Middle frontal gyrus (tissue), 1 donor: ENCODE data around the gene MAML2.

Source experiments
- DNase-seq: peaks from one replicate; pipeline ENCODE4 v3.0.0-alpha.2; 2015; ENCODE audit warnings: low spot score; ENCODE audit errors: extremely low spot score

The MAML2 gene

GRCh38 chr11:96081561-96081960 is 261.4 kb downstream of the MAML2 start:
- no peak for DNase-seq

- DNase-seq, result no peak
These were observed 263.3 kb downstream of the MAML2 start for GRCh38 chr11:96079691-96080090.

GRCh38 chr11:96075532-96075959 is 267.4 kb downstream of the MAML2 start:
- DNase-seq, result no peak

GRCh38 chr11:96074551-96075310 is 268.3 kb downstream of the MAML2 start:
- no peak for DNase-seq

GRCh38 chr11:96073536-96073935 is 269.5 kb downstream of the MAML2 start:
- no peak for DNase-seq

GRCh38 chr11:96072592-96072991 is 270.4 kb downstream of the MAML2 start:
- no peak for DNase-seq

- DNase-seq, result no peak
These were observed 272.5 kb downstream of the MAML2 start for GRCh38 chr11:96070453-96070852.

- no peak for DNase-seq
These were observed 275.8 kb downstream of the MAML2 start for GRCh38 chr11:96067160-96067559.

GRCh38 chr11:96065379-96065778 is 277.6 kb downstream of the MAML2 start:
- no peak for DNase-seq

GRCh38 chr11:96063886-96064285 is 279.1 kb downstream of the MAML2 start:
- DNase-seq, result no peak

GRCh38 chr11:96063053-96063452 is 279.9 kb downstream of the MAML2 start:
- DNase-seq, result no peak

- DNase-seq, result no peak
These were observed 280.9 kb downstream of the MAML2 start for GRCh38 chr11:96062134-96062533.

GRCh38 chr11:96061730-96062129 is 281.3 kb downstream of the MAML2 start:
- no peak for DNase-seq

GRCh38 chr11:96061069-96061468 is 281.9 kb downstream of the MAML2 start:
- DNase-seq, result no peak

- no peak for DNase-seq
These were observed 285.5 kb downstream of the MAML2 start for GRCh38 chr11:96057502-96057901.

- no peak for DNase-seq
These were observed 286.4 kb downstream of the MAML2 start for GRCh38 chr11:96056576-96056975.

GRCh38 chr11:96055706-96056387 is 287.1 kb downstream of the MAML2 start:
- no peak for DNase-seq

GRCh38 chr11:96054870-96055705 is 287.9 kb downstream of the MAML2 start:
- DNase-seq, result peak; percentile 29

- DNase-seq, result no peak
These were observed 289.9 kb downstream of the MAML2 start for GRCh38 chr11:96052921-96053651.

- DNase-seq, result no peak
These were observed 291.2 kb downstream of the MAML2 start for GRCh38 chr11:96051820-96052219.

- no peak for DNase-seq
These were observed 292.4 kb downstream of the MAML2 start for GRCh38 chr11:96050435-96051182.
